ENCODE measurements around the gene LRRC3. TPM values are rescaled to one million over a fixed set of nuclear protein-coding genes. Genes with fewer than 3 reads are reported as not detected.

LRRC3 gene
- total and polyA plus RNA-seq, 7 donors: 0.08 to 1.1 (median 0.22) TPM

DNA sequence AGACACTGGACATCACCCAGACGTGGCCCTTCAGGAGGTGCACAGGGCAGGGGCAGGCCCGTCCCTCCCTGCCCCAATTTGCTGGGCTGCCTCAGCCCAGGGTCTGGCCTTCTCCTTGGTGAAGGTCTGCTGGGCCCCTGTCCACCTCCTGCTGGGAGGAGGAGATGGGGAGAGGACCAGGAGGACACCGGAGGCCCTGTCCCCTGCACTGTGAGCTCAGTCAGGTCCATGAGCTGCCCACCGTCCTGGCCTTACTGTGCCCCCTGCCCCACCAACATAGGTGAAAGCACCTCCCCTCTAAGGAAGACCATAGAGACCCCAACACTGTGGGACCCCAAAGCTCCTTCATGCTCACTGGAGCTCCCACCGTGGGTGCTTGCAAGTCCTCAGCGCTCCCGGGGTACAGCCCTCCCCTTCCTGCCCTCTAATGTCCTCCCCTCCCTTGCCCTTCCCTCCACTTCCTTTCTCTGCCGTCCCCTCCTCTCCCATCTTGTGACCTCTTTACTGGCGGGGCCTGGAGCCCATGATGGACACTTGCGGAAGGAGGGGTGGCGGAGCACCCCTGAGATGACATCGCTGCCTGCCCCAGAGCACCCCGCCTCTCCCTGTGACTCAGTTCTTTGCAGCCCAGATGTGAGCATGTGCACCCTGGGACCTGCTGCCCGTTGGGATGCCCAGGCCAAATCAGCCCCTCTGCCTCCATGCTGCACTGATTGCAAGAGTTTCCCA, 4.6 kb downstream of the LRRC3 start:
- Histone ChIP-seq H3K4me1 (no peaks in the 10 kb centered on the region), H3K36me3 (ENCODE audit: insufficient read depth in 1 of 2, low read depth in 1 of 2) (no peaks in the 10 kb centered on the region), H3K27me3 (ENCODE audit: insufficient read depth in 3 of 3, low read length in 2 of 3) (peaks cover 0 to 48% (median 8%) of the 10 kb centered on the region in 3 donors), H3K9me3 (no peaks in the 10 kb centered on the region), H3K4me3 (no peak overlapping the region), H3K27ac (no peak overlapping the region)
- 88 to 93% (median 92%) methylated on average over 14 of the region's 14 CpGs for WGBS, 3 donors
- DNase-seq: no peak
- no peak for ATAC-seq
- TF ChIP-seq, protein P1, sequence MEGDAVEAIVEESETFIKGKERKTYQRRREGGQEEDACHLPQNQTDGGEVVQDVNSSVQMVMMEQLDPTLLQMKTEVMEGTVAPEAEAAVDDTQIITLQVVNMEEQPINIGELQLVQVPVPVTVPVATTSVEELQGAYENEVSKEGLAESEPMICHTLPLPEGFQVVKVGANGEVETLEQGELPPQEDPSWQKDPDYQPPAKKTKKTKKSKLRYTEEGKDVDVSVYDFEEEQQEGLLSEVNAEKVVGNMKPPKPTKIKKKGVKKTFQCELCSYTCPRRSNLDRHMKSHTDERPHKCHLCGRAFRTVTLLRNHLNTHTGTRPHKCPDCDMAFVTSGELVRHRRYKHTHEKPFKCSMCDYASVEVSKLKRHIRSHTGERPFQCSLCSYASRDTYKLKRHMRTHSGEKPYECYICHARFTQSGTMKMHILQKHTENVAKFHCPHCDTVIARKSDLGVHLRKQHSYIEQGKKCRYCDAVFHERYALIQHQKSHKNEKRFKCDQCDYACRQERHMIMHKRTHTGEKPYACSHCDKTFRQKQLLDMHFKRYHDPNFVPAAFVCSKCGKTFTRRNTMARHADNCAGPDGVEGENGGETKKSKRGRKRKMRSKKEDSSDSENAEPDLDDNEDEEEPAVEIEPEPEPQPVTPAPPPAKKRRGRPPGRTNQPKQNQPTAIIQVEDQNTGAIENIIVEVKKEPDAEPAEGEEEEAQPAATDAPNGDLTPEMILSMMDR (IDR thresholded peaks at IDR 0.05): no peak
- intact Hi-C loops (cut with DNase I): no loop called here

DNA sequence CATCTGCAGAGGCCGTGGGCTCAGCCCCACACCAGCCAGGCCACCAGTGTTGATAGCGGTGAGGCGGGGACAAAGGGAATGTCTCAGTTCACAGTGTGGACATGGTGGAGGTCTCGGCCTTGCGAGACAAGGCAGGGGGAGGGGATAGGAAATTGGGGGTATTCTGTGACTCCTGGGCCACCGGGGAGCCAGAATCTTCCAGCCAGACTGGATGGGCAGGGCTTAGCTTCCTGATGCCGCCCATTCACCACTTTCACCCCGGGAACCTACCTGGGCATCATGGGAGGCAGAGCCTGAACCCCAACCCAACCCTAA, 5.1 kb downstream of the LRRC3 start:
- no peak for ATAC-seq
- H3K27me3 ChIP-seq (ENCODE audit: insufficient read depth in 3 of 3, low read length in 2 of 3): peaks cover 0 to 47% (median 6%) of the 10 kb centered on the region in 3 donors
- no peaks in the 10 kb centered on the region for H3K4me1 ChIP-seq
- H3K4me3 ChIP-seq: no peak overlapping the region
- no peaks in the 10 kb centered on the region for H3K36me3 ChIP-seq (ENCODE audit: insufficient read depth in 1 of 2, low read depth in 1 of 2)
- DNase-seq: no peak
- 93 to 98% (median 93%) methylated on average over 8 of the region's 8 CpGs for WGBS, 3 donors
- no peaks in the 10 kb centered on the region for H3K9me3 ChIP-seq
- TF ChIP-seq, protein P1 (IDR thresholded peaks at IDR 0.05): no peak
- intact Hi-C loops (cut with DNase I): no loop called here
- H3K27ac ChIP-seq: no peak overlapping the region

DNA sequence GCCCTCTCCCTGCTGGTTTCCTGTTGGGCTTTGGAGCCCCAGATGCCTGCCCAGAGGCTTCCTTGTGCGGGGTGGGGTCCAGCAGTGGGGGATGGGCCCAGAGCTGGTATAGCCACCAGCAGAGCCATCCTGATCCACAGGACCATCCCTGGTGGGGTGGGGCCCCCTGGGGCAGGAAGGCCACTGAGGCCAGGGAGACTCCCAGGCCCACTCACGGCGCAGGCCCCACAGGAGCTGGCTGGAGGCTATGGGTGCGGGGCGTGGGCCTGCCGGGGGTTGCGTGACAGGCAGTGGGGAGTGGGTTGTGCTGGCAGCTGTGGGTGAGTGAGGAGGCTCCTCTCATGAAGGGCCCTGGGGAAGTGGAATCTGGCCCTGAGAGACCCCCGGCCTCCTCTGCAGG, 5.7 kb downstream of the LRRC3 start:
- 90 to 94% (median 91%) methylated on average over 7 to 8 of the region's 8 CpGs for WGBS, 3 donors

DNA sequence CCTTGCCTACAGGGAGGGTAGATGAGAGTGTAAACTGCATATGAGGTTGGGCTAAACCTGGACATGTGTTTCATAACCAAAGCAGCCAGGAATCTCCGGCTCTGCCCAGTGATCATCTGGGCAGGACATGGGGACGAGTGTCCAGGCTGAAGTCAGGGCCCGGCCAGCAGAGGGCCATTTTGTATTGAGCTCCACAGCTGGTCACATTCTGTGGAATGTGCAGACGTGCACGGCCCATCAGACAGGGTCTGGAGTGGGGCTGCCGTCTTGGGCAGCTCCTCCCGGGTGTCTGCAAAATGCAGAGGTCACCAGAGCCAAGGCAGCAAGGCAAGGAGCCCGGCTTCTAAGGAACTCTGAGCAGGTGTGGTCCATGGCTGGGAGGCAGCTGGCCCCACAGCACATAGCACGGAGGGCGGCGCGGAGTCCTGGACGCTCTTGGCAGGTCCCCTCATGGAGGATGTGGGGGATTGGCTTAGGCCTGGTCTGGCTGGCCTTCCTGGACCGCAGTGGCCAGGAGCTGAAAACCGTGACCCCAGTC, 6.2 kb downstream of the LRRC3 start:
- TF ChIP-seq, protein P1 (IDR thresholded peaks at IDR 0.05): peak; percentile 29
- peaks cover 0 to 41% (median 4%) of the 10 kb centered on the region in 3 donors for H3K27me3 ChIP-seq (ENCODE audit: insufficient read depth in 3 of 3, low read length in 2 of 3)
- intact Hi-C loops (cut with DNase I): no loop called here
- ATAC-seq (peak; percentile 60 to 72 (median 66)), DNase-seq (no peak)
- H3K36me3 ChIP-seq (ENCODE audit: insufficient read depth in 1 of 2, low read depth in 1 of 2): no peaks in the 10 kb centered on the region
- WGBS, 3 donors: 10 to 29% (median 15%) methylated on average over 15 of the region's 15 CpGs
- H3K4me3 ChIP-seq: no peak overlapping the region
- no peak overlapping the region for H3K27ac ChIP-seq
- H3K9me3 ChIP-seq: no peaks in the 10 kb centered on the region
- no peaks in the 10 kb centered on the region for H3K4me1 ChIP-seq

More for the DNA sequence above, 5.7 kb downstream of the LRRC3 start:
- Histone ChIP-seq H3K4me1 (no peaks in the 10 kb centered on the region), H3K36me3 (ENCODE audit: insufficient read depth in 1 of 2, low read depth in 1 of 2) (no peaks in the 10 kb centered on the region), H3K27ac (no peak overlapping the region), H3K27me3 (ENCODE audit: insufficient read depth in 3 of 3, low read length in 2 of 3) (peaks cover 0 to 41% (median 5%) of the 10 kb centered on the region in 3 donors), H3K4me3 (no peak overlapping the region), H3K9me3 (no peaks in the 10 kb centered on the region)
- intact Hi-C loops (cut with DNase I): no loop called here
- ATAC-seq (peak in 1 of 4 donors; percentile 10), DNase-seq (no peak)
- TF ChIP-seq, protein P1 (IDR thresholded peaks at IDR 0.05): no peak

Data from psoas muscle (tissue), 8 donors.